Measurements from ENCODE around the gene CRAMP1.

CRAMP1 gene

DNA sequence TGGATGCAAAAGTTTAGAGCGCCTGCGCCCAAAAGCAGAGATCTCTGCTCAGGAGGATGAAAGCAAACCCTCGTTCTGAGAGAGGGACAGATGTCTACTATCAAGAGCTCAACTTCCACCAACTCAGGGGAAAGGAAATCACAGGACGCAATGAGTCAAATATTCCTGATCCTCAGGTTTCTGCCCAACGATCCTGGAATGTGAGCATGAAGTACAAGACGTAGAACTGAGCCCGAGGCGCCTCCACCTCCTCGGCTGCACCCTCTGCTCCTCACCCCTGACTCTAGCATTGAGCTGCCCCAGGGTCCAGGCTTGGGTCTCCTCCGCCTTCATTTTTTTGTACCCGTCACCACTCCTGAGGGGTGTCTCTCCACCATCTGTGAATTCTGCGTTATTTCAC lies 15.6 kb upstream of the CRAMP1 start:
- no peak overlapping the region for H3K4me3 ChIP-seq (ENCODE audit: low read depth, low read length)
- DNase-seq (ENCODE audit: low read depth): no peak
- TF ChIP-seq, protein P1, sequence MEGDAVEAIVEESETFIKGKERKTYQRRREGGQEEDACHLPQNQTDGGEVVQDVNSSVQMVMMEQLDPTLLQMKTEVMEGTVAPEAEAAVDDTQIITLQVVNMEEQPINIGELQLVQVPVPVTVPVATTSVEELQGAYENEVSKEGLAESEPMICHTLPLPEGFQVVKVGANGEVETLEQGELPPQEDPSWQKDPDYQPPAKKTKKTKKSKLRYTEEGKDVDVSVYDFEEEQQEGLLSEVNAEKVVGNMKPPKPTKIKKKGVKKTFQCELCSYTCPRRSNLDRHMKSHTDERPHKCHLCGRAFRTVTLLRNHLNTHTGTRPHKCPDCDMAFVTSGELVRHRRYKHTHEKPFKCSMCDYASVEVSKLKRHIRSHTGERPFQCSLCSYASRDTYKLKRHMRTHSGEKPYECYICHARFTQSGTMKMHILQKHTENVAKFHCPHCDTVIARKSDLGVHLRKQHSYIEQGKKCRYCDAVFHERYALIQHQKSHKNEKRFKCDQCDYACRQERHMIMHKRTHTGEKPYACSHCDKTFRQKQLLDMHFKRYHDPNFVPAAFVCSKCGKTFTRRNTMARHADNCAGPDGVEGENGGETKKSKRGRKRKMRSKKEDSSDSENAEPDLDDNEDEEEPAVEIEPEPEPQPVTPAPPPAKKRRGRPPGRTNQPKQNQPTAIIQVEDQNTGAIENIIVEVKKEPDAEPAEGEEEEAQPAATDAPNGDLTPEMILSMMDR (conservative IDR thresholded peaks at IDR 0.05; ENCODE audit: low read depth, low read length): no peak

DNA sequence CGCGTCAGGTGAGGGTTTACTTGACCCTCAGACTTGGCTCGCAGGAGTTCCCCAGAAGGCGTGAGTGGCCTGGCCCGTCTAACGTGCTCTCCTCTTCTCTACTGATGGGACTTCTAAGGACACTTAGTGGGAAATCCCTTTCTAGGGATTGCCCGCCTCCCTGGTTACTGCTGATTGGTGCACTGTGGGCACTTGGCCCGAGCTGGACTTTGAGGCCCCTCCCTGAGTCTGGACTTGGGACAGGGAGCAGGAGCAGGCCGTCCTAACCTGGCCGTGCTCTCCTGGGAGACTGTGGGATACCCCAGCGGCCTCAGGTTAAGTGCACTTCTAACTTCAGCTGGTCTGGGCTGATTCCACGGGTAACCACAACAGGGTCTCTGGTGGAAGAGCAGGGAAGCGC lies 15.0 kb upstream of the CRAMP1 start:
- H3K4me3 ChIP-seq (ENCODE audit: low read depth, low read length): no peak overlapping the region
- no peak for DNase-seq (ENCODE audit: low read depth)
- TF ChIP-seq, protein P1 (conservative IDR thresholded peaks at IDR 0.05; ENCODE audit: low read depth, low read length): no peak

DNA sequence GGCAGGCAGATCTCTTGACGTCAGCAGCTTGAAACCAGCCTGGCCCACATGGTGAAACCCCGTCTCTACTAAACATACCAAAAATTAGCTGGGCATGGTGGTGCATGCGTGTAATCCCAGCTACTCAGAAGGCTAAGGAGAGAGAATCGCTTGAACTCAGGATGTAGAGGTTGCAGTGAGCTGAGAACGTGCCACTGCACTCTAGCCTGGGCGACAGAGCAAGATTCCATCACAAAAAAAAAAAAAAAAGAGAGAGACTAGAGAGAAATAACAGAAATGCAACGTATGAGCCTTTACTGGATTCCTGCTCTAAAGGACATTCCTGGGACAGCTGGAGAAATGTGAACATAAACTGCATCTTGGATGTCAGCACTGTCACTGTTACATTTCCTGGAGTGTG lies 11.1 kb upstream of the CRAMP1 start:
- TF ChIP-seq, protein P1 (conservative IDR thresholded peaks at IDR 0.05; ENCODE audit: low read depth, low read length): no peak
- no peak overlapping the region for H3K4me3 ChIP-seq (ENCODE audit: low read depth, low read length)
- DNase-seq (ENCODE audit: low read depth): no peak

DNA sequence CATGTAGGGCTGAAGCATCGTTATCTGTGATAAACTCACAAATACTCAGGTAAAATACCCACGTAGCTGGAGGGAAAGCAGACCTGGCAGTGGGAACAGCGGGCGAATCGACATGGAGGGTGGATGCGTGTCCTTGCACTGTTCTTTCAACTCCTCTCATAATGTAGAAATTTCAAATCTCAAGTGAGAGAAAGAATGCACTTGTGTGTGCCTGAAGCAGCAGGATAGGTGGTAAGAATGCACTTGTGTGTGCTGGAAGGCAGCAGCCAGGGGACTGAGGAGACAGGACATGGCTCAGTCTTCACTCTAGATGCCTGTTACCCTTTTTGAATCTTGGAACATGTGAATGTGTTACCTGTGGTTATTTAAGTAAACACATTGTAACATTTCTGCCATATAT lies 10.7 kb upstream of the CRAMP1 start:
- TF ChIP-seq, protein P1 (conservative IDR thresholded peaks at IDR 0.05; ENCODE audit: low read depth, low read length): no peak
- DNase-seq (ENCODE audit: low read depth): no peak
- H3K4me3 ChIP-seq (ENCODE audit: low read depth, low read length): no peak overlapping the region

DNA sequence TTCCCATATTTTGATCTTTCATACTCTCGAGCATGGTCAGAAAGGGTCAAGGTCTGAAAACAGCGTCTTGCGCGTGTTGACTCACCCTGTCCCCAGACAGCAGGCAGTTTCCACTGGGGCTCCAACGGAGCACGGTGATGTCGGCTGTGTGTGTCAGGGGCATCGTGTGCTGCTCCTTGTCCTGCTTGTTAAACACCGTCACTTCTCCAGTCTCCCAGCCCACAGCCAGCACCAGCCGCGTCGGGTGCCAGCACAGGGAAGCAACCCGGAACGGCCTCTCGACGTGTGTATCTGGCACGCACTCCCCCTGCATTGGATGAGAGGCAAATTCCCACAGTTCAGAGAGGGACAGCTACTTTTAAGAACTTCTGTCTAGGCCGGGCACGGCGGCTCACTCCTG lies 9.9 kb upstream of the CRAMP1 start:
- no peak for DNase-seq (ENCODE audit: low read depth)
- no peak overlapping the region for H3K4me3 ChIP-seq (ENCODE audit: low read depth, low read length)
- TF ChIP-seq, protein P1 (conservative IDR thresholded peaks at IDR 0.05; ENCODE audit: low read depth, low read length): no peak

DNA sequence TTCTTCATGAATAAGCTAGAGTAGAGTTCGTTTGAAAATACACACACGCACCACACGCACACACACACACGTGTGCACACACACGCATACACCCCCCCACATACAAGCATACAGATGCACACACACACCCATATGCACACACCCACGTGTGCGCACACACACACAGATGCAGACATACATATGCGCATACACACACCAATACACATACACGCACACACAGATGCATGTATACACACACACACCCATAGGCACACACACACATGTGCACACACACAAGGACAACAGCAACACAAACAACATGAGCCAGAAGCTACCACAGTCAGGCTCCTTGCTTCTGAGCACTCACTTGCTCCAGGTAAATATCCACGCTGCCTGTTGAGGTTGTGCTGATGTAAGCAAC lies 5.4 kb upstream of the CRAMP1 start:
- no peak overlapping the region for H3K4me3 ChIP-seq (ENCODE audit: low read depth, low read length)
- no peak for DNase-seq (ENCODE audit: low read depth)
- TF ChIP-seq, protein P1 (conservative IDR thresholded peaks at IDR 0.05; ENCODE audit: low read depth, low read length): no peak

DNA sequence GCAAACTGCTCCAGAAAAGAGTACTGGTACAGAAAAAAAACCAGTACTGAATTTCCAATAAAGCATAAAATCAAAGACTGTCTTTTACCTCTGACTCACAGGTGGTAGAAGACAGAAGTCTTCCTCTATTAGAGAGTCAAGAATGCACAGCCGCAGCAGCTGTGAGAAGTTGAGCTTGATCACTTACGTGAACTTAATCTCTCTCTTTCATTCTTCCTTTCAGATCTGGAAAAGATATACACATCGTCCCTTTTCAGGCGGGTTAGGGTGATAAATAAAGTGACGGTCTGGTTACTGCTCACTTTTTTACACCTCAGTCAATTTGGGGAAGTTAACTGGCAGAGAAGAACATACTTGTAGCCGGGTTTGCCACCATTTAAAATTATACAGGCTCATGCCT lies 4.2 kb upstream of the CRAMP1 start:
- no peak overlapping the region for H3K4me3 ChIP-seq (ENCODE audit: low read depth, low read length)
- DNase-seq (ENCODE audit: low read depth): no peak
- TF ChIP-seq, protein P1 (conservative IDR thresholded peaks at IDR 0.05; ENCODE audit: low read depth, low read length): no peak
